HepG2 (cell line): ENCODE measurements around the gene ACO1. TPM values are rescaled to one million over a fixed set of nuclear protein-coding genes. Genes with fewer than 3 reads are reported as not detected.

Experiments
- ATAC-seq: fragments of 200-7000 bp; cut with Tn5 transposase; 3 replicates; pipeline ENCODE4 v1.9.1; 2020; ENCODE audit warnings: mild to moderate bottlenecking, moderate library complexity
- BruUV-seq: library from RNA; stranded (reverse); fragments of 400-500 nt; replicated peaks from 2 replicates; lab custom pipeline; 2021; lab: Mats Ljungman, UMichigan
- CTCF ChIA-PET: fragments of 300-600 bp; formaldehyde crosslinking; extraction: SDS; loops from one replicate; lab custom pipeline; 2021; ENCODE audit warnings: low total read pairs, inconsistent platforms, low intra/inter-chr PET ratio; lab: Yijun Ruan, JAX
- POLR2A ChIA-PET: fragments of 350-600 bp; sonication (Branson Sonifier 250); formaldehyde crosslinking; loops from one replicate; lab custom pipeline; 2020; ENCODE audit warnings: antibody characterized with exemption, inconsistent platforms; lab: Yijun Ruan, JAX
- DNase-seq: peaks from one replicate; pipeline ENCODE4 v3.0.0-alpha.2; 2015; ENCODE audit warnings: low spot score
- FAIRE-seq: peaks from 3 replicates; lab custom pipeline; 2011; peaks lifted over from hg19 to GRCh38; lab: Jason Lieb, UNC
- H2AFZ ChIP-seq: one replicate; pipeline ENCODE4 v1.6.1; 2011; ENCODE audit warnings: low read length, inconsistent platforms
- H3K27ac ChIP-seq: fragments of 300-600 bp; 3 replicates; pipeline ENCODE4 v1.8.0; 2011; ENCODE audit warnings: mixed run types, mild to moderate bottlenecking, mixed read lengths, low read length, inconsistent platforms; ENCODE audit not compliant: insufficient read depth; ENCODE audit errors: extremely low read length
- H3K27me3 ChIP-seq, 2 experiments: fragments of 200-600 bp in 1 of 2; 2 replicates in 1 of 2; 3 replicates in 1 of 2; pipeline versions ENCODE4 v1.6.0 to v1.8.0; 2011; ENCODE audit warnings: low read length in 2 of 2, mild to moderate bottlenecking in 2 of 2, moderate library complexity in 2 of 2, inconsistent platforms in 1 of 2; ENCODE audit not compliant: insufficient read depth in 2 of 2, control insufficient read depth in 1 of 2
- H3K36me3 ChIP-seq, 2 experiments: fragments of 200-600 bp in 1 of 2; replicated peaks in 1 of 2; 2 replicates in 1 of 2; 3 replicates in 1 of 2; pipeline versions ENCODE4 v1.5.1 to v1.8.0; 2011; ENCODE audit warnings: low read length in 2 of 2, inconsistent platforms in 1 of 2; ENCODE audit not compliant: insufficient read depth in 2 of 2, control insufficient read depth in 1 of 2
- H3K4me1 ChIP-seq: 2 replicates; pipeline ENCODE4 v1.5.1; 2012; ENCODE audit warnings: low read length, inconsistent platforms; ENCODE audit not compliant: insufficient read depth
- H3K4me2 ChIP-seq: 2 replicates; pipeline ENCODE4 v1.6.0; 2011; ENCODE audit warnings: low read depth, low read length, inconsistent platforms
- H3K4me3 ChIP-seq, 3 experiments: fragments of 200-600 bp in 1 of 3; sonication (generic), shearing (Covaris generic) in 1 of 3; replicated peaks in 1 of 3; 2 replicates each; pipeline ENCODE4 v1.5.1; 2011 to 2016; ENCODE audit warnings: low read length in 3 of 3, inconsistent platforms in 2 of 3, low read depth in 2 of 3, mild to moderate bottlenecking in 2 of 3, control low read depth in 1 of 3, mixed read lengths in 1 of 3; ENCODE audit not compliant: insufficient read depth in 1 of 3
- H3K79me2 ChIP-seq: one replicate; pipeline ENCODE4 v1.6.1; 2011; ENCODE audit warnings: low read length, inconsistent platforms; ENCODE audit not compliant: insufficient read depth
- H3K9ac ChIP-seq: 2 replicates; pipeline ENCODE4 v1.6.0; 2011; ENCODE audit warnings: mild to moderate bottlenecking, low read depth, low read length, inconsistent platforms; ENCODE audit not compliant: insufficient read depth
- H3K9me3 ChIP-seq: 2 replicates; pipeline ENCODE4 v1.5.1; 2012; ENCODE audit warnings: mild to moderate bottlenecking, low read length
- H4K20me1 ChIP-seq: 2 replicates; pipeline ENCODE4 v1.6.0; 2011; ENCODE audit warnings: inconsistent platforms, mild to moderate bottlenecking, low read length, moderate library complexity; ENCODE audit not compliant: insufficient read depth
- PRPF4 ChIP-seq: fragments of 200-400 bp; formaldehyde crosslinking; IDR thresholded peaks from 2 replicates; pipeline ENCODE4 v1.6.1; 2016; ENCODE audit warnings: low read length, low read depth; ENCODE audit not compliant: poor library complexity, severe bottlenecking
- RBAK ChIP-seq: sonication (generic); formaldehyde crosslinking; IDR thresholded peaks from 2 replicates; pipeline ENCODE4 v1.5.1; 2020; ENCODE audit warnings: mild to moderate bottlenecking, missing genetic modification reagents
- SKIL ChIP-seq: sonication (generic); formaldehyde crosslinking; IDR thresholded peaks from 2 replicates; pipeline ENCODE4 v1.8.0; 2022; ENCODE audit warnings: missing genetic modification reagents, mild to moderate bottlenecking, moderate library complexity, borderline replicate concordance
- TMF1 ChIP-seq: sonication (generic); formaldehyde crosslinking; IDR thresholded peaks from 2 replicates; pipeline ENCODE4 v1.8.1; 2022; ENCODE audit warnings: low read depth, missing genetic modification reagents
- ZNF282 ChIP-seq: fragments of 450-650 bp; IDR thresholded peaks from 2 replicates; pipeline ENCODE4 v1.6.1; 2018; ENCODE audit not compliant: partially characterized antibody
- ZNF557 ChIP-seq: sonication (generic); formaldehyde crosslinking; IDR thresholded peaks from 2 replicates; pipeline ENCODE4 v1.4.0; 2020; ENCODE audit warnings: missing genetic modification reagents
- ZNF703 ChIP-seq: sonication (generic); formaldehyde crosslinking; IDR thresholded peaks from 2 replicates; pipeline ENCODE4 v1.5.1; 2020; ENCODE audit warnings: missing genetic modification reagents, mild to moderate bottlenecking, moderate library complexity, borderline replicate concordance
- WGBS: methylation state at CpG from one replicate; pipeline ENCODE4 v1.1.6; 2017; ENCODE audit warnings: low lambda C conversion rate; 5-methylcytosine and 5-hydroxymethylcytosine counted together
- in situ Hi-C: cut with HindIII; loops from 2 replicates; pipeline ENCODE4 v1.10.0; 2017; ENCODE audit warnings: low pct_unique_long_range_greater_than_20kb; ENCODE audit not compliant: extremely low pct_ligation_motif_present
- intact Hi-C: fragments of 100-400 bp; cut with micrococcal nuclease; formaldehyde crosslinking; loops from one replicate; pipeline ENCODE4 v1.10.0; 2022; ENCODE audit not compliant: unreplicated experiment
- polyA plus RNA-seq, 8 experiments: library from polyadenylated mRNA; depleted of rRNA in 3 of 8; stranded (reverse) in 7 of 8; unstranded in 1 of 8; fragments of >200 nt; fragmentation: Illumina TruSeq in 4 of 8; extraction: Trizol in 4 of 8; gene quantifications; 2 replicates each; pipeline versions ENCODE4 v1.2.1 to v1.2.3, GENCODE V29; 2011 to 2016; ENCODE audit warnings: low read depth in 4 of 8, missing spikeins in 1 of 8, mixed read lengths in 1 of 8; ENCODE audit not compliant: insufficient read depth in 1 of 8
- total RNA-seq, 5 experiments: library from RNA; depleted of rRNA; stranded (reverse); fragments of >200 nt; fragmentation: Illumina TruSeq; extraction: Trizol; gene quantifications; 2 replicates each; pipeline ENCODE4 v1.2.3, GENCODE V29; 2016; ENCODE audit warnings: low read depth in 1 of 5

ACO1 gene
- total and polyA plus RNA-seq, 2 of the 13 experiments (the other 11 are each of a cell fraction or from before 2014, with no cell fraction given) = 20.1 to 48.2 TPM

GRCh38 chr9:32387256-32387655, 2.8 kb downstream of the ACO1 start (continued):
- TF ChIP-seq ZNF703 (CRISPR knock-in tag) (no peak), PRPF4 (no peak)

GRCh38 chr9:32389365-32389764, 4.9 kb downstream of the ACO1 start:
- no peak for ATAC-seq
- Histone ChIP-seq H3K4me2 (no peak overlapping the region), H2AFZ (no peak overlapping the region), H3K27ac (no peak overlapping the region), H3K36me3 (no peaks in the 10 kb centered on the region; a peak in 1 of 5 replicates), H3K9me3 (no peaks in the 10 kb centered on the region), H3K4me3 (no peak overlapping the region), H3K27me3 (no peaks in the 10 kb centered on the region; a peak in 1 of 5 replicates), H3K9ac (no peak overlapping the region)
- BruUV-seq = no TSS peak
- DNase-seq = no peak
- CTCF ChIA-PET = no interaction called here
- POLR2A ChIA-PET = no interaction called here
- 95% methylated on average over 6 of the region's 6 CpGs for WGBS
- no peak for FAIRE-seq
- TF ChIP-seq ZNF557 (CRISPR knock-in tag) (no peak), ZNF282 (no peak), TMF1 (no peak), RBAK (CRISPR knock-in tag) (no peak), SKIL (CRISPR knock-in tag) (no peak)
- TF ChIP-seq, all 625 proteins: peak for 0
- peaks cover 68% of the 10 kb centered on the region for H3K79me2 ChIP-seq
- intact Hi-C loops = no loop called here
- H3K4me1 ChIP-seq = peaks cover 29% of the 10 kb centered on the region
- H4K20me1 ChIP-seq = no peaks in the 10 kb centered on the region; the same call in 1 of the 2 replicates
- in situ Hi-C loops = no loop called here
